ENCODE data around the gene COL3A1. TPM values are rescaled to one million over a fixed set of nuclear protein-coding genes. Genes with fewer than 3 reads are reported as not detected.

The COL3A1 gene
- total RNA-seq, result 100 to 1,000 TPM; 119 to 260 TPM

- TF ChIP-seq, protein P1, sequence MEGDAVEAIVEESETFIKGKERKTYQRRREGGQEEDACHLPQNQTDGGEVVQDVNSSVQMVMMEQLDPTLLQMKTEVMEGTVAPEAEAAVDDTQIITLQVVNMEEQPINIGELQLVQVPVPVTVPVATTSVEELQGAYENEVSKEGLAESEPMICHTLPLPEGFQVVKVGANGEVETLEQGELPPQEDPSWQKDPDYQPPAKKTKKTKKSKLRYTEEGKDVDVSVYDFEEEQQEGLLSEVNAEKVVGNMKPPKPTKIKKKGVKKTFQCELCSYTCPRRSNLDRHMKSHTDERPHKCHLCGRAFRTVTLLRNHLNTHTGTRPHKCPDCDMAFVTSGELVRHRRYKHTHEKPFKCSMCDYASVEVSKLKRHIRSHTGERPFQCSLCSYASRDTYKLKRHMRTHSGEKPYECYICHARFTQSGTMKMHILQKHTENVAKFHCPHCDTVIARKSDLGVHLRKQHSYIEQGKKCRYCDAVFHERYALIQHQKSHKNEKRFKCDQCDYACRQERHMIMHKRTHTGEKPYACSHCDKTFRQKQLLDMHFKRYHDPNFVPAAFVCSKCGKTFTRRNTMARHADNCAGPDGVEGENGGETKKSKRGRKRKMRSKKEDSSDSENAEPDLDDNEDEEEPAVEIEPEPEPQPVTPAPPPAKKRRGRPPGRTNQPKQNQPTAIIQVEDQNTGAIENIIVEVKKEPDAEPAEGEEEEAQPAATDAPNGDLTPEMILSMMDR (IDR thresholded peaks at IDR 0.05), result no peak
- DNase-seq, result peak; percentile 37
- H3K36me3 ChIP-seq, result no peaks in the 10 kb centered on the region
- intact Hi-C loops (cut with DNase I), result no loop called here
- peak within 1 kb of the TSS; percentile 35 for H3K27ac ChIP-seq
- H3K4me1 ChIP-seq, result no peaks in the 10 kb centered on the region
- no peaks in the 10 kb centered on the region for H3K27me3 ChIP-seq
- peak within 1 kb of the TSS; percentile 30 to 67 for H3K9ac ChIP-seq (ENCODE audit: low read depth in 2 of 2, low read length in 2 of 2)
- peak within 1 kb of the TSS; percentile 28 for H3K4me3 ChIP-seq
- no peaks in the 10 kb centered on the region for H3K9me3 ChIP-seq
Observed at GRCh38 chr2:188974164-188974563, at the start of gene COL3A1. TSS of gene COL3A1 (plus strand) at chr2:188974373. CDS start at chr2:188974490, 117 bp downstream.

GRCh38 chr2:188928643-188929042 is 45.5 kb upstream of the COL3A1 start:
- Histone ChIP-seq H3K4me3 (no peak overlapping the region), H3K9me3 (no peaks in the 10 kb centered on the region), H3K4me1 (no peaks in the 10 kb centered on the region), H3K27ac (no peak overlapping the region), H3K27me3 (no peaks in the 10 kb centered on the region), H3K9ac (ENCODE audit: low read depth in 2 of 2, low read length in 2 of 2) (no peak overlapping the region), H3K36me3 (no peaks in the 10 kb centered on the region)
- intact Hi-C loops (cut with DNase I), result no loop called here
- DNase-seq, result no peak
- TF ChIP-seq, protein P1 (IDR thresholded peaks at IDR 0.05), result no peak

DNA sequence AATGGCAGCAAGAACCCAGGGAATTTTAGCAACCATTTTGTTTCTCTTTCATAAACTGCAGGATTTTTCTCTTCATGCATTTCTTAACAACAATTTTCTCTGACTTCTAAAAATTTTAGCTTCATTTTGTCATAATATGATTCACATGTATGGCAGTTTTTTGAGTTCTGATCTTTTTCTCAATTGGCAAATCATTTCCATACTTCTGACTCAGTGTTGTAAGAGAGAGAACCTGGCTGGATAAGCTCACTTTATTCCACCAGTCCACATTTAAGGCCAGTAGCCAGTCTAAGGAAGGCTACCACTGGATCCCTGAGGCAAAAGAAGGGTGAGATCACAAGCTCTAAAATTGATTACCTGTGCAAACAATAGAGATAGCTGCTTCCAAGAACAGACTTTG is 42.8 kb upstream of the COL3A1 start:
- TF ChIP-seq, protein P1 (IDR thresholded peaks at IDR 0.05), result no peak
- H3K4me3 ChIP-seq, result no peak overlapping the region
- H3K9ac ChIP-seq (ENCODE audit: low read depth in 2 of 2, low read length in 2 of 2), result no peak overlapping the region
- no peaks in the 10 kb centered on the region for H3K9me3 ChIP-seq
- no peak for DNase-seq
- no peak overlapping the region for H3K27ac ChIP-seq
- intact Hi-C loops (cut with DNase I), result no loop called here
- H3K27me3 ChIP-seq, result no peaks in the 10 kb centered on the region
- H3K4me1 ChIP-seq, result no peaks in the 10 kb centered on the region
- no peaks in the 10 kb centered on the region for H3K36me3 ChIP-seq

GRCh38 chr2:188937228-188938220 is 36.6 kb upstream of the COL3A1 start:
- Histone ChIP-seq H3K4me3 (no peak overlapping the region), H3K36me3 (no peaks in the 10 kb centered on the region), H3K9ac (ENCODE audit: low read depth in 2 of 2, low read length in 2 of 2) (no peak overlapping the region), H3K9me3 (no peaks in the 10 kb centered on the region), H3K27ac (no peak overlapping the region), H3K27me3 (no peaks in the 10 kb centered on the region), H3K4me1 (no peaks in the 10 kb centered on the region)
- no peak for DNase-seq
- intact Hi-C loops (cut with DNase I), result no loop called here
- TF ChIP-seq, protein P1 (IDR thresholded peaks at IDR 0.05), result no peak

DNA sequence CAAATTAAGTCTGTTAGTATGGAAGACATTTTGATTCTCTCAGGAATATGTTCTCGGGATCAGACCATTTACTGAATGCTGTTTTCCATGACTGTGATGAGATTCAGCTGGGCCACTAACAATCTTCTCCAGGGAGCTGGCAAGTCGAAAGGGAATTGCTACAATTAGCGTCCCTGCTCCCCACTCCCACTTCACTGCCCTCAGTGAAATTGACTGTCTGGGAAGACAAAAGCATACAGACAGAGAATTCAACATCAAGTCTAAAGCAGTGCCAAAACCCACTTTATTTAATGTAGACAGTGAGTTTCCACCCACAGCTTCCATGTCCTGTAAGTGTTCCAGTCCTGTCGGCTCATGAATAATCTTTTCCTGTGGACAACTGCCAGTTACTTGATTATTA is 34.0 kb upstream of the COL3A1 start:
- H3K9me3 ChIP-seq, result no peaks in the 10 kb centered on the region
- TF ChIP-seq, protein P1 (IDR thresholded peaks at IDR 0.05), result no peak
- no peak overlapping the region for H3K9ac ChIP-seq (ENCODE audit: low read depth in 2 of 2, low read length in 2 of 2)
- intact Hi-C loops (cut with DNase I), result no loop called here
- no peak overlapping the region for H3K27ac ChIP-seq
- H3K4me3 ChIP-seq, result no peak overlapping the region
- H3K36me3 ChIP-seq, result no peaks in the 10 kb centered on the region
- no peaks in the 10 kb centered on the region for H3K27me3 ChIP-seq
- peak; percentile 25 for DNase-seq
- no peaks in the 10 kb centered on the region for H3K4me1 ChIP-seq

Measured in colonic mucosa (tissue), 4 donors.